Mucosa of descending colon (tissue), 3 donors: Measurements from ENCODE around the gene SLFNL1. TPM values are rescaled to one million over a fixed set of nuclear protein-coding genes. Genes with fewer than 3 reads are reported as not detected.

Source experiments
- ATAC-seq: fragments of 200-7000 bp; cut with Tn5 transposase; one replicate; pipeline ENCODE4 v1.9.1; 2020; ENCODE audit warnings: mild to moderate bottlenecking, moderate library complexity
- DNase-seq, 3 donors: peaks; one replicate each; pipeline ENCODE4 v3.0.0-alpha.2; 2020
- H3K36me3 ChIP-seq: fragments of 200-600 bp; one replicate; pipeline ENCODE4 v1.8.0; 2021; ENCODE audit warnings: low read depth, mild to moderate bottlenecking
- H3K4me1 ChIP-seq: fragments of 200-600 bp; one replicate; pipeline ENCODE4 v1.8.0; 2021; ENCODE audit warnings: low read depth, mild to moderate bottlenecking
- H3K4me3 ChIP-seq: fragments of 200-600 bp; one replicate; pipeline ENCODE4 v1.8.0; 2021; ENCODE audit warnings: mild to moderate bottlenecking
- H3K9me3 ChIP-seq: fragments of 200-600 bp; one replicate; pipeline ENCODE4 v1.8.0; 2021; ENCODE audit warnings: mild to moderate bottlenecking
- CTCF ChIP-seq: fragments of 200-600 bp; IDR thresholded peaks from one replicate; pipeline ENCODE4 v1.8.0; 2022; ENCODE audit warnings: antibody characterized with exemption, mild to moderate bottlenecking
- intact Hi-C, 2 donors: fragments of 100-400 bp; cut with DNase I in 1 of 2; cut with micrococcal nuclease in 1 of 2; formaldehyde crosslinking; loops; one replicate each; pipeline versions ENCODE4 v1.11.0 to v1.11.1; 2022; cut with DNase I, micrococcal nuclease
- total RNA-seq, 3 donors: library from RNA; stranded (reverse); fragmentation: NEBNext Ultra II Directional in 2 of 3; extraction: Animal tissue kit (Norgen Biotek cat#: 25700) in 2 of 3; gene quantifications; one replicate each; pipeline versions ENCODE4 v1.2.1 to v1.2.4, GENCODE V29; 2021 to 2023
- donor health status: DM: no; HTN: no; CAD: no; lungs with moderate emphysema.
- donor health status: DM: no; HTN: no; CAD: no.
- donor health status: DM: no; HTN: yes; CAD: no.

SLFNL1 gene
- total RNA-seq, 3 donors from 2014 or later = 0.29 to 0.82 (median 0.41) TPM

DNA sequence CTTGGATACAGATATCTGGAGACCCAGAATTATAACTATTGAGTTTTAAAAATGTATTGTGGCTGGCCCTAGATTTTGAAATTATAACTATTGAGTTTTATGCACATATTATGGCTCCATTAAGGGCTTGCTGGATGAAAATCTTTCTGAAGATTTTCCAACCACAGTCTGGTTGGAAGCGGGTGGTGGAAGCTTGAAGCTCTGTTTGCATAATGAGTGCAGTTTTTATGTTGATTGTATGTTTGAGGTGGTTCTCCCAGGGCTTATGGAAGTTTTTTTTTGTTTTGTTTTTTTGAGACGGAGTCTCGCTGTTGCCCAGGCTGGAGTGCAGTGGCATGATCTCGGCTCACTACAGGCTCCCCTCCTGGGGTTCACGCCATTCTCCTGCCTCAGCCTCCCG, 52.1 kb downstream of the SLFNL1 start:
- ATAC-seq (no peak), DNase-seq (no peak)
- Histone ChIP-seq H3K36me3 (no peaks in the 10 kb centered on the region), H3K4me1 (no peaks in the 10 kb centered on the region), H3K9me3 (no peaks in the 10 kb centered on the region), H3K4me3 (no peak overlapping the region)
- intact Hi-C loops = no loop called here
- TF ChIP-seq CTCF = no peak

DNA sequence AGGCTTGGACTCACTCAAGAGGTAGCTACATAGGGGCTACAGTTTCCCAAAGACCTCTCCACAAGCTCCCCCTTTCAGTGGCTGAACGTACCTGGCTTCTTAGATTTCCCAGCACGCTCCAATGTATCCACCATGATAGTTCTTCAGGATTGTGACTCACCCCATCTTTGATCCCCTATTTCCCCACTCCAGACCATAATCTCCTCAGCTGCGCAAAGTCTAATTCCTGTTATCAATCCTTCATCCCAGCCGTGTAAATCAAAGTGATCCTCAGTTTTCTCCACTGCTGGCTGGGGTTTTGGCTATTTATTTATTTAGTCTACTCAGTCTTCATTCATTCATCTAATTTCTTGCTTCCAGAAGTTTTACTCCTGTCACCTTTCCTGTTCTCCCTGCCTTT, 55.1 kb downstream of the SLFNL1 start:
- no peak for DNase-seq
- no peaks in the 10 kb centered on the region for H3K36me3 ChIP-seq
- intact Hi-C loops = no loop called here
- TF ChIP-seq CTCF = no peak
- no peak for ATAC-seq
- H3K4me1 ChIP-seq = no peaks in the 10 kb centered on the region
- no peak overlapping the region for H3K4me3 ChIP-seq
- no peaks in the 10 kb centered on the region for H3K9me3 ChIP-seq

Other genes starting within 250 kb of the SLFNL1 start
- gene KCNQ4, start 237.9 kb downstream of the SLFNL1 start, total RNA-seq = 10 to 100 TPM in 1 of 3 donors, 1 to 10 TPM in 2; 1.3 to 13.0 (median 2.3) TPM
- 10 to 100 TPM in 1 of 3 donors, 1 to 10 TPM in 2; 1.9 to 45.1 (median 4.7) TPM for gene CITED4, start 159.4 kb downstream of the SLFNL1 start, total RNA-seq
- gene CTPS1, start 42.0 kb downstream of the SLFNL1 start, total RNA-seq = 10 to 100 TPM in 2 of 3 donors, 1 to 10 TPM in 1; 6.5 to 49.1 (median 15.7) TPM
- 10 to 100 TPM; 25.1 to 66.9 (median 35.6) TPM for gene SCMH1, start 220.6 kb upstream of the SLFNL1 start, total RNA-seq